ENCODE measurements around the gene IFNK.

IFNK gene

DNA sequence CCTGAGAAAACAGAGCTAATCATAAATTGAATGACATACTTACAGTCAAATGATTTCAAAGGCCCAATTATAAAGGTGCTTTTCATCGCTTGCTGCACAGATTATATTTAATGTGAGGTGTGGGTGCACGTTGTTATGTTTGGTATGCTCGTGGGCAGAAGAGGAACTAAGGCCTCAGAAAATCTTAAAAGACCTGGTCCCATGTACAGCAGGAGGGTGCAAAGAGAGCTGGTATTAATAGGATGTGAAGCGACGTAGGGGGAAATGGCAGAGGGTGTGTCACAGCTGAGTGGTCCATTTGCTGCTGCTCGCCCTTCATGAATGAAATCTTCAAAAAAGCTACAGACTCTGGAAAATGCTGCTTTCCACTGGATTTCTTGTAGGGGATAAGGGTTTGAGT is 40.5 kb upstream of the IFNK start:
- Histone ChIP-seq H3K4me3 (ENCODE audit: low read depth, low read length) (no peak overlapping the region), H3K36me3 (no peaks in the 10 kb centered on the region), H3K9me3 (no peaks in the 10 kb centered on the region), H3K4me1 (no peaks in the 10 kb centered on the region), H3K27me3 (no peaks in the 10 kb centered on the region)
- DNase-seq = no peak
- TF ChIP-seq, protein P1, sequence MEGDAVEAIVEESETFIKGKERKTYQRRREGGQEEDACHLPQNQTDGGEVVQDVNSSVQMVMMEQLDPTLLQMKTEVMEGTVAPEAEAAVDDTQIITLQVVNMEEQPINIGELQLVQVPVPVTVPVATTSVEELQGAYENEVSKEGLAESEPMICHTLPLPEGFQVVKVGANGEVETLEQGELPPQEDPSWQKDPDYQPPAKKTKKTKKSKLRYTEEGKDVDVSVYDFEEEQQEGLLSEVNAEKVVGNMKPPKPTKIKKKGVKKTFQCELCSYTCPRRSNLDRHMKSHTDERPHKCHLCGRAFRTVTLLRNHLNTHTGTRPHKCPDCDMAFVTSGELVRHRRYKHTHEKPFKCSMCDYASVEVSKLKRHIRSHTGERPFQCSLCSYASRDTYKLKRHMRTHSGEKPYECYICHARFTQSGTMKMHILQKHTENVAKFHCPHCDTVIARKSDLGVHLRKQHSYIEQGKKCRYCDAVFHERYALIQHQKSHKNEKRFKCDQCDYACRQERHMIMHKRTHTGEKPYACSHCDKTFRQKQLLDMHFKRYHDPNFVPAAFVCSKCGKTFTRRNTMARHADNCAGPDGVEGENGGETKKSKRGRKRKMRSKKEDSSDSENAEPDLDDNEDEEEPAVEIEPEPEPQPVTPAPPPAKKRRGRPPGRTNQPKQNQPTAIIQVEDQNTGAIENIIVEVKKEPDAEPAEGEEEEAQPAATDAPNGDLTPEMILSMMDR (IDR thresholded peaks at IDR 0.05; ENCODE audit: low read depth, low read length) = no peak

DNA sequence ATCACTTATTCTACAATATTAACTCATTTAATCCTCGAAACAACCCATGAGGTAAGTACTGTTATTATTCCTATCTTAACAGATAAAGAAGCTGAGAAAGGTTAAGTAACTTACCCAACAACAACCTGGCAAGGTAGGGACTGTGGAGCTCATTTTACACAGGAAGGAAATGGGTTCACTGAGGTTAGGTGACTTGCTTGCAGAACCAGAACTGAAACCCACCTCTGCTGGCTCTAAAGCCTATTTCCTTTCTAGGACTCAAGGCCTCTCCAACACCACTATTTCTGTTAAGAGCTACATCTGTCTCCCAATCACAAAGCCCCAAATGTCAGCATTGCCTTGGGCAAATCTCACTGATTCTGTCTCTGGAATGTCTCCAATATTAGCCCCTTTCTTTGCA is 38.9 kb upstream of the IFNK start:
- H3K36me3 ChIP-seq = no peaks in the 10 kb centered on the region
- no peak for DNase-seq
- H3K27me3 ChIP-seq = no peaks in the 10 kb centered on the region
- no peak overlapping the region for H3K4me3 ChIP-seq (ENCODE audit: low read depth, low read length)
- no peaks in the 10 kb centered on the region for H3K9me3 ChIP-seq
- H3K4me1 ChIP-seq = no peaks in the 10 kb centered on the region
- TF ChIP-seq, protein P1 (IDR thresholded peaks at IDR 0.05; ENCODE audit: low read depth, low read length) = no peak

DNA sequence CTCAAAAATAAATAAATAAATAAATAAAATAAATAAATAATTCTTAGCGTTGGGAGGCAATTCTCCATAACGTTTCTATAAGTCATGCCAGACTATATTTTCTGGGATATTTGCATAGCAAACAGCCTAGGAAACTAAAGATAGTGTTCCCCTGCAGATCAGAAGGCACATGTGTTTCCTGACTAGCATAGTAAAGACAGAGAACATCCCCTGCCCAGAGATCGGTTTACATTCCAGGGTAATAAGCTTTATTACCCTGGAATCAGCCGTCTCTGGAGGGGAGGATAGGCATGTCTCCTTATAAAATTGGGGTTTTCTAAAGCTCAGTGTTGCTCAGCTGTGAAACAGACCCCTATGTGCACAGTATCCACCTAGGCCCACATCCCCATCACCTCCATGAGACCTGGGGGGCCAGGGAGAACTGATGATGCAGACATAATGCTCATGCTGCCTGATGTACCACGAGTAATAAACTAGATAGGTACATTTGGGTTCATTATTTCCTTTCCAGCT is 36.9 kb upstream of the IFNK start:
- Histone ChIP-seq H3K36me3 (no peaks in the 10 kb centered on the region), H3K9me3 (no peaks in the 10 kb centered on the region), H3K4me3 (ENCODE audit: low read depth, low read length) (no peak overlapping the region), H3K4me1 (no peaks in the 10 kb centered on the region), H3K27me3 (no peaks in the 10 kb centered on the region)
- DNase-seq = no peak
- TF ChIP-seq, protein P1 (IDR thresholded peaks at IDR 0.05; ENCODE audit: low read depth, low read length) = no peak

DNA sequence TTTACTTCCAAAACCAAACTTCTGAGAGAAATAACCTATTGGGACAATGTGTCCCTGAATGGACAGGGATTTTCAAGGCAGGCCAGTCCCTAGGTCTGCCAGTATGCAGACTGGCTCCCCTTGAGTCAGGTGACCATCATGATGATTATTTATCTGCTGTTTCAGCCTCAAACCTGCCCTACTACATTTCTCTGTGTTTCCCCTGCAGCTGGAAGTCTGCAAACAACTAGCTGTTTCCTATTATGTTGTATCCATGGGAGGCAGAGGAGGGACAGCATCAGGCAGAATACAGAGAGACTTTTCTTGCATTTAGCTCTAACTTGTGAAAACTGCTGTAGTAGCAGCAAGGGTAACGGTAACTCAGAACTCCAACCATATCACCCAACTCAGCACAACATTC is 36.2 kb upstream of the IFNK start:
- no peaks in the 10 kb centered on the region for H3K27me3 ChIP-seq
- no peaks in the 10 kb centered on the region for H3K9me3 ChIP-seq
- no peaks in the 10 kb centered on the region for H3K4me1 ChIP-seq
- no peaks in the 10 kb centered on the region for H3K36me3 ChIP-seq
- DNase-seq = no peak
- no peak overlapping the region for H3K4me3 ChIP-seq (ENCODE audit: low read depth, low read length)
- TF ChIP-seq, protein P1 (IDR thresholded peaks at IDR 0.05; ENCODE audit: low read depth, low read length) = no peak

DNA sequence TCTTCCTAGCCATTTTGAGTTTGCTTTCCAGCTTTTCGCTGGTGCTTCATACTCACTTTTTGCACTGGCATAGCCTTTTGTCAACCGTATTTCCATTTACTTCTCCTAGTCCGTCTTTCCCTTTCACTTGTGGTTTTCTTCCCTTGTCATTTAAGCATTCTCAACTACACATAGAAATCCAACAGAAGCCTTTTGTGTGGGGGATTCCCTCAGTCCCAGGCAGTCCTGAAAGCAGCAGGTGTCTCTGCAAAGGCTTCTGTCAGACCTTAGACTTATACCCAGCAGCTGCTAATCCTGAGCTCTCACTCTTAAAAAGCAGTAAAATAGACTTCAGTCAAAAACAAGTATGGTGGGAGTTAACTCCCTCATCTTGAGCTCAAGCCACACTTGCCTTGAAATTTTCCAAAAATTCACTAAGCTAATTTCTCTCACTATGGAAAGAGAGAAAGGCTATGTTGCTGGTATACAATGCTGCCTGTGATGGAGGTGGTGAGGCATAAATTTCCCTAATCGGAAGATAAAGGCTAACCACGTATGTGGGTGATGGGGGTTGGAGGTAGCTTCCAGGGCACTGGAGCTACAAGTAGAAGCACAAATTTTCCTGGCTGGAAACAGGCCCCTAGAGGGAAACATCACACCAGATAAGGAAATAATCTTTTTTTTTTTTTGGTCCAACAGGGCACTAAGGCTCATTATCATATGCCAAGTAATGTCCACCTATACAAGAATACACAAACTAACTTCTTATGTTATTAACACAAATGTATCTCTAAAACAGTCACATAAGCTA is 34.8 kb upstream of the IFNK start:
- Histone ChIP-seq H3K9me3 (no peaks in the 10 kb centered on the region), H3K4me3 (ENCODE audit: low read depth, low read length) (no peak overlapping the region), H3K27me3 (no peaks in the 10 kb centered on the region), H3K36me3 (no peaks in the 10 kb centered on the region), H3K4me1 (no peaks in the 10 kb centered on the region)
- peak; percentile 13 for DNase-seq
- TF ChIP-seq, protein P1 (IDR thresholded peaks at IDR 0.05; ENCODE audit: low read depth, low read length) = no peak

DNA sequence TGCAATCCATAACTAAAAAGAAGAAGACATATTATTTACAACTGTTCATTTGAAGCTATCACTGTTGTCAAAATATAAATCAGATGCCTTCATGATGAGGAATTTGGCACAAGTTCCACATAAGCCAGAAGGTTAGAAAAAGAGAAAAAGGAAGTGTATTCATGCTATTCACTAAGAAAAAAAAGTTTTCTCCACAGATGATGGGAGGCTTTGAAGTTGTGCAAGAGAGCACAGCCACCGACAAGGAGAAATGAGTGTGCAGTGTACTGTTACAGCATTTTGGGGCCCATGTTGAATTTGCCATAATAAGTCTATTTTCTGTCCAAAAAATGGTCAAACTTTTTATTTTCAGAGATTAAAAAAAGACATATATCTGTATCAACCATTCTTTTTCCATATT is 32.9 kb upstream of the IFNK start:
- no peak for DNase-seq
- Histone ChIP-seq H3K36me3 (no peaks in the 10 kb centered on the region), H3K9me3 (no peaks in the 10 kb centered on the region), H3K4me3 (ENCODE audit: low read depth, low read length) (no peak overlapping the region), H3K27me3 (no peaks in the 10 kb centered on the region), H3K4me1 (no peaks in the 10 kb centered on the region)
- TF ChIP-seq, protein P1 (IDR thresholded peaks at IDR 0.05; ENCODE audit: low read depth, low read length) = no peak
